Muscle of arm (tissue), 12 donors: ENCODE measurements around the gene LSM2. TPM values are rescaled to one million over a fixed set of nuclear protein-coding genes. Genes with fewer than 3 reads are reported as not detected.

Experiments
- DNase-seq: peaks from one replicate; pipeline ENCODE4 v3.0.0-alpha.2; 2013
- polyA plus RNA-seq, 12 donors: library from polyadenylated mRNA; unstranded; fragments of 120-200 nt; gene quantifications; one replicate each; pipeline ENCODE4 v1.2.1, GENCODE V29; 2013; ENCODE audit not compliant: insufficient read length in 12 of 12

LSM2 gene
- polyA plus RNA-seq, 12 donors: 47.5 to 67.9 (median 58.6) TPM; not detected in 1

GRCh38 chr6:31762356-31762755, 44.4 kb downstream of the LSM2 start, which contains the start of gene SAPCD1:
TSS of gene SAPCD1 (plus strand) at chr6:31762656. CDS start at chr6:31763055, 399 bp downstream.
- DNase-seq: no peak

GRCh38 chr6:31761343-31761742, 45.4 kb downstream of the LSM2 start:
- DNase-seq: no peak

GRCh38 chr6:31760790-31761189, 46.0 kb downstream of the LSM2 start:
- DNase-seq: no peak

- no peak for DNase-seq
These were observed 48.5 kb downstream of the LSM2 start for GRCh38 chr6:31758281-31758680.

GRCh38 chr6:31752739-31753319, 53.9 kb downstream of the LSM2 start:
- no peak for DNase-seq

GRCh38 chr6:31750411-31751022, 56.2 kb downstream of the LSM2 start:
- no peak for DNase-seq

- no peak for DNase-seq
These were observed 57.3 kb downstream of the LSM2 start for GRCh38 chr6:31749301-31750036.

Other genes starting within 250 kb of the LSM2 start
- 1 to 10 TPM in 1 of 12 donors, under 1 TPM in 5, not detected in 6; 0.13 to 2.6 (median 0.33) TPM for gene LTA, start 234.7 kb downstream of the LSM2 start, polyA plus RNA-seq
- 1 to 10 TPM in 1 of 12 donors, under 1 TPM in 8, not detected in 3; 0.11 to 1.5 (median 0.33) TPM for gene TNF, start 231.4 kb downstream of the LSM2 start, polyA plus RNA-seq
- 10 to 100 TPM in 1 of 12 donors, 1 to 10 TPM in 7, under 1 TPM in 2, not detected in 2; 0.57 to 23.4 (median 1.3) TPM for gene LTB, start 224.5 kb downstream of the LSM2 start, polyA plus RNA-seq
- gene LST1, start 220.7 kb downstream of the LSM2 start, polyA plus RNA-seq: 10 to 100 TPM in 2 of 12 donors, 1 to 10 TPM in 8, not detected in 2; 3.9 to 24.6 (median 5.9) TPM
- gene NCR3, start 214.0 kb downstream of the LSM2 start, polyA plus RNA-seq: under 1 TPM in 6 of 12 donors, not detected in 6; 0.22 to 0.63 (median 0.25) TPM
- 10 to 100 TPM in 11 of 12 donors, not detected in 1; 12.8 to 39.9 (median 18.8) TPM for gene AIF1, start 191.7 kb downstream of the LSM2 start, polyA plus RNA-seq
- 100 to 1,000 TPM; 104 to 352 (median 123) TPM for gene PRRC2A, start 186.3 kb downstream of the LSM2 start, polyA plus RNA-seq
- 100 to 1,000 TPM in 11 of 12 donors, not detected in 1; 153 to 248 (median 195) TPM for gene BAG6, start 154.3 kb downstream of the LSM2 start, polyA plus RNA-seq
- gene APOM, start 151.1 kb downstream of the LSM2 start, polyA plus RNA-seq: 1 to 10 TPM in 10 of 12 donors, not detected in 2; 3.4 to 9.7 (median 4.8) TPM
- 10 to 100 TPM in 11 of 12 donors, not detected in 1; 10.9 to 15.8 (median 12.5) TPM for gene C6orf47, start 146.2 kb downstream of the LSM2 start, polyA plus RNA-seq
- 10 to 100 TPM in 11 of 12 donors, not detected in 1; 12.1 to 25.8 (median 13.5) TPM for gene GPANK1, start 142.0 kb downstream of the LSM2 start, polyA plus RNA-seq
- gene CSNK2B, start 140.9 kb downstream of the LSM2 start, polyA plus RNA-seq: 100 to 1,000 TPM in 11 of 12 donors, not detected in 1; 121 to 202 (median 144) TPM
- 10 to 100 TPM in 9 of 12 donors, 1 to 10 TPM in 2, not detected in 1; 6.1 to 27.9 (median 14.2) TPM for gene LY6G5B, start 137.0 kb downstream of the LSM2 start, polyA plus RNA-seq
- 1 to 10 TPM in 10 of 12 donors, not detected in 2; 1.2 to 6.4 (median 3.2) TPM for gene LY6G5C, start 125.9 kb downstream of the LSM2 start, polyA plus RNA-seq
- 10 to 100 TPM in 11 of 12 donors, not detected in 1; 35.4 to 54.1 (median 43.1) TPM for gene ABHD16A, start 103.6 kb downstream of the LSM2 start, polyA plus RNA-seq
- gene LY6G6F, start 100.1 kb downstream of the LSM2 start, polyA plus RNA-seq: under 1 TPM in 1 of 12 donors, not detected in 11; 0.27 TPM
- gene LY6G6D, start 91.6 kb downstream of the LSM2 start, polyA plus RNA-seq: 1 to 10 TPM in 1 of 12 donors, under 1 TPM in 5, not detected in 6; 0.50 to 1.1 (median 0.75) TPM
- gene LY6G6C, start 85.2 kb downstream of the LSM2 start, polyA plus RNA-seq: 1 to 10 TPM in 3 of 12 donors, under 1 TPM in 4, not detected in 5; 0.28 to 6.6 (median 0.63) TPM
- 1 to 10 TPM in 2 of 12 donors, under 1 TPM in 8, not detected in 2; 0.49 to 1.7 (median 0.63) TPM for gene MPIG6B, start 83.6 kb downstream of the LSM2 start, polyA plus RNA-seq
- 100 to 1,000 TPM in 8 of 12 donors, 10 to 100 TPM in 3, not detected in 1; 89.7 to 152 (median 108) TPM for gene DDAH2, start 77.7 kb downstream of the LSM2 start, polyA plus RNA-seq
- gene CLIC1, start 70.4 kb downstream of the LSM2 start, polyA plus RNA-seq: 100 to 1,000 TPM in 11 of 12 donors, not detected in 1; 100 to 194 (median 129) TPM
- gene MSH5, start 67.0 kb downstream of the LSM2 start, polyA plus RNA-seq: 10 to 100 TPM in 6 of 12 donors, 1 to 10 TPM in 5, not detected in 1; 7.4 to 32.2 (median 13.8) TPM
- 10 to 100 TPM in 1 of 12 donors, 1 to 10 TPM in 9, not detected in 2; 1.6 to 10.7 (median 2.4) TPM for gene SAPCD1, start 44.3 kb downstream of the LSM2 start, polyA plus RNA-seq
- 1 to 10 TPM in 10 of 12 donors, not detected in 2; 1.1 to 4.1 (median 2.1) TPM for gene VWA7, start 29.6 kb downstream of the LSM2 start, polyA plus RNA-seq
- gene VARS1, start 11.2 kb downstream of the LSM2 start, polyA plus RNA-seq: 10 to 100 TPM in 11 of 12 donors, not detected in 1; 38.6 to 60.8 (median 45.0) TPM
- 1 to 10 TPM in 10 of 12 donors, not detected in 2; 3.6 to 5.5 (median 4.5) TPM for gene HSPA1L, start 8.3 kb upstream of the LSM2 start, polyA plus RNA-seq
- gene HSPA1A, start 8.6 kb upstream of the LSM2 start, polyA plus RNA-seq: 100 to 1,000 TPM in 1 of 12 donors, 10 to 100 TPM in 10, not detected in 1; 47.4 to 110 (median 62.3) TPM
- gene HSPA1B, start 20.8 kb upstream of the LSM2 start, polyA plus RNA-seq: 1,000 to 10,000 TPM in 1 of 12 donors, 100 to 1,000 TPM in 2, 10 to 100 TPM in 9; 28.3 to 1,034 (median 49.7) TPM
- 10 to 100 TPM in 11 of 12 donors, not detected in 1; 14.6 to 32.7 (median 16.0) TPM for gene NEU1, start 55.9 kb upstream of the LSM2 start, polyA plus RNA-seq
- 10 to 100 TPM in 1 of 12 donors, under 1 TPM in 9, not detected in 2; 0.09 to 25.0 (median 0.23) TPM for gene SLC44A4, start 72.0 kb upstream of the LSM2 start, polyA plus RNA-seq
- gene EHMT2, start 90.7 kb upstream of the LSM2 start, polyA plus RNA-seq: 10 to 100 TPM in 11 of 12 donors, not detected in 1; 26.0 to 62.8 (median 31.4) TPM
- 10 to 100 TPM in 5 of 12 donors, 1 to 10 TPM in 6, not detected in 1; 7.5 to 17.3 (median 9.7) TPM for gene ZBTB12, start 95.1 kb upstream of the LSM2 start, polyA plus RNA-seq
- 10 to 100 TPM in 1 of 12 donors, 1 to 10 TPM in 10, not detected in 1; 4.3 to 21.2 (median 6.9) TPM for gene C2, start 120.8 kb upstream of the LSM2 start, polyA plus RNA-seq
- gene CFB, start 139.1 kb upstream of the LSM2 start, polyA plus RNA-seq: 1 to 10 TPM in 9 of 12 donors, under 1 TPM in 1, not detected in 2; 0.97 to 5.8 (median 1.6) TPM
- 10 to 100 TPM in 11 of 12 donors, not detected in 1; 54.1 to 83.6 (median 59.8) TPM for gene NELFE, start 152.0 kb upstream of the LSM2 start, polyA plus RNA-seq
- 10 to 100 TPM in 11 of 12 donors, not detected in 1; 15.5 to 39.5 (median 28.6) TPM for gene SKIC2, start 152.2 kb upstream of the LSM2 start, polyA plus RNA-seq
- gene DXO, start 165.2 kb upstream of the LSM2 start, polyA plus RNA-seq: 10 to 100 TPM in 11 of 12 donors, not detected in 1; 10.8 to 28.9 (median 16.1) TPM
- gene C4A, start 175.1 kb upstream of the LSM2 start, polyA plus RNA-seq: 10 to 100 TPM in 5 of 12 donors, 1 to 10 TPM in 5, not detected in 2; 4.4 to 20.3 (median 10.1) TPM
- 10 to 100 TPM in 8 of 12 donors, 1 to 10 TPM in 3, not detected in 1; 7.2 to 23.8 (median 12.3) TPM for gene C4B, start 207.8 kb upstream of the LSM2 start, polyA plus RNA-seq
- gene CYP21A2, start 231.4 kb upstream of the LSM2 start, polyA plus RNA-seq: 1 to 10 TPM in 3 of 12 donors, under 1 TPM in 7, not detected in 2; 0.21 to 1.1 (median 0.50) TPM